Osteocyte (in vitro differentiated cells): ENCODE results near the gene EHMT2. TPM values are rescaled to one million over a fixed set of nuclear protein-coding genes. Genes with fewer than 3 reads are reported as not detected.
"Not testable (repeated sequence)": the region's sequence is repeated elsewhere in the genome, so short reads cannot be mapped to it uniquely, and the experiment has no call there.

ENCODE experiments used
- DNase-seq: peaks from one replicate; pipeline ENCODE4 v3.0.0; 2021; ENCODE audit warnings: mixed read lengths; ENCODE audit not compliant: unreplicated experiment; ENCODE audit errors: extremely low spot score
- H3K27ac Mint-ChIP-seq: one replicate; pipeline ENCODE4 v1.8.0; 2021; ENCODE audit warnings: mild to moderate bottlenecking, mixed read lengths; ENCODE audit not compliant: unreplicated experiment
- H3K27me3 Mint-ChIP-seq: one replicate; pipeline ENCODE4 v1.8.0; 2021; ENCODE audit warnings: mixed read lengths; ENCODE audit not compliant: unreplicated experiment
- H3K36me3 Mint-ChIP-seq: one replicate; pipeline ENCODE4 v1.8.0; 2021; ENCODE audit warnings: mixed read lengths; ENCODE audit not compliant: unreplicated experiment
- H3K4me1 Mint-ChIP-seq: one replicate; pipeline ENCODE4 v1.8.0; 2021; ENCODE audit warnings: mixed read lengths; ENCODE audit not compliant: unreplicated experiment
- H3K4me3 Mint-ChIP-seq: one replicate; pipeline ENCODE4 v1.8.0; 2021; ENCODE audit warnings: mild to moderate bottlenecking, moderate library complexity, mixed read lengths; ENCODE audit not compliant: unreplicated experiment
- H3K9me3 Mint-ChIP-seq: one replicate; pipeline ENCODE4 v1.8.0; 2021; ENCODE audit warnings: mixed read lengths; ENCODE audit not compliant: unreplicated experiment
- total RNA-seq: library from RNA; stranded (reverse); gene quantifications from 2 replicates; pipeline ENCODE4 v1.2.1, GENCODE V29; 2021
- TF ChIP-seq, protein P1 (sequence below): fragments of 200-600 bp; sonication (generic); IDR thresholded peaks from 2 replicates; pipeline ENCODE4 v1.5.0; 2021; ENCODE audit warnings: antibody characterized with exemption, mild to moderate bottlenecking, moderate library complexity

Gene EHMT2
- total RNA-seq, 1 donor from 2014 or later: 62.4 TPM

- Mint-ChIP-seq H3K4me1 (peaks cover 19% of the 10 kb centered on the region), H3K27ac (no peak overlapping the region), H3K4me3 (no peak overlapping the region), H3K36me3 (peaks cover 30% of the 10 kb centered on the region), H3K9me3 (no peaks in the 10 kb centered on the region), H3K27me3 (no peaks in the 10 kb centered on the region)
- TF ChIP-seq, protein P1, sequence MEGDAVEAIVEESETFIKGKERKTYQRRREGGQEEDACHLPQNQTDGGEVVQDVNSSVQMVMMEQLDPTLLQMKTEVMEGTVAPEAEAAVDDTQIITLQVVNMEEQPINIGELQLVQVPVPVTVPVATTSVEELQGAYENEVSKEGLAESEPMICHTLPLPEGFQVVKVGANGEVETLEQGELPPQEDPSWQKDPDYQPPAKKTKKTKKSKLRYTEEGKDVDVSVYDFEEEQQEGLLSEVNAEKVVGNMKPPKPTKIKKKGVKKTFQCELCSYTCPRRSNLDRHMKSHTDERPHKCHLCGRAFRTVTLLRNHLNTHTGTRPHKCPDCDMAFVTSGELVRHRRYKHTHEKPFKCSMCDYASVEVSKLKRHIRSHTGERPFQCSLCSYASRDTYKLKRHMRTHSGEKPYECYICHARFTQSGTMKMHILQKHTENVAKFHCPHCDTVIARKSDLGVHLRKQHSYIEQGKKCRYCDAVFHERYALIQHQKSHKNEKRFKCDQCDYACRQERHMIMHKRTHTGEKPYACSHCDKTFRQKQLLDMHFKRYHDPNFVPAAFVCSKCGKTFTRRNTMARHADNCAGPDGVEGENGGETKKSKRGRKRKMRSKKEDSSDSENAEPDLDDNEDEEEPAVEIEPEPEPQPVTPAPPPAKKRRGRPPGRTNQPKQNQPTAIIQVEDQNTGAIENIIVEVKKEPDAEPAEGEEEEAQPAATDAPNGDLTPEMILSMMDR: no peak
- DNase-seq: no peak
These were observed 37.1 kb downstream of the EHMT2 start for GRCh38 chr6:31860349-31860748.

- Mint-ChIP-seq H3K36me3 (peaks cover 30% of the 10 kb centered on the region), H3K4me3 (no peak overlapping the region), H3K27ac (no peak overlapping the region), H3K4me1 (peaks cover 19% of the 10 kb centered on the region), H3K27me3 (no peaks in the 10 kb centered on the region), H3K9me3 (no peaks in the 10 kb centered on the region)
- TF ChIP-seq, protein P1: no peak
- DNase-seq: no peak
These were observed 37.6 kb downstream of the EHMT2 start for GRCh38 chr6:31859923-31860322.

GRCh38 chr6:31858707-31859106 lies 38.8 kb downstream of the EHMT2 start:
- no peaks in the 10 kb centered on the region for H3K27me3 Mint-ChIP-seq
- no peak overlapping the region for H3K4me3 Mint-ChIP-seq
- peaks cover 15% of the 10 kb centered on the region for H3K4me1 Mint-ChIP-seq
- DNase-seq: no peak
- TF ChIP-seq, protein P1: no peak
- no peaks in the 10 kb centered on the region for H3K9me3 Mint-ChIP-seq
- peaks cover 30% of the 10 kb centered on the region for H3K36me3 Mint-ChIP-seq
- H3K27ac Mint-ChIP-seq: no peak overlapping the region

- H3K36me3 Mint-ChIP-seq: peaks cover 30% of the 10 kb centered on the region
- not testable (repeated sequence) for H3K4me3 Mint-ChIP-seq, H3K9me3 Mint-ChIP-seq, DNase-seq, H3K27me3 Mint-ChIP-seq, H3K27ac Mint-ChIP-seq
- H3K4me1 Mint-ChIP-seq: peaks cover 14% of the 10 kb centered on the region
These were observed 39.7 kb downstream of the EHMT2 start for GRCh38 chr6:31857774-31858173.

DNA sequence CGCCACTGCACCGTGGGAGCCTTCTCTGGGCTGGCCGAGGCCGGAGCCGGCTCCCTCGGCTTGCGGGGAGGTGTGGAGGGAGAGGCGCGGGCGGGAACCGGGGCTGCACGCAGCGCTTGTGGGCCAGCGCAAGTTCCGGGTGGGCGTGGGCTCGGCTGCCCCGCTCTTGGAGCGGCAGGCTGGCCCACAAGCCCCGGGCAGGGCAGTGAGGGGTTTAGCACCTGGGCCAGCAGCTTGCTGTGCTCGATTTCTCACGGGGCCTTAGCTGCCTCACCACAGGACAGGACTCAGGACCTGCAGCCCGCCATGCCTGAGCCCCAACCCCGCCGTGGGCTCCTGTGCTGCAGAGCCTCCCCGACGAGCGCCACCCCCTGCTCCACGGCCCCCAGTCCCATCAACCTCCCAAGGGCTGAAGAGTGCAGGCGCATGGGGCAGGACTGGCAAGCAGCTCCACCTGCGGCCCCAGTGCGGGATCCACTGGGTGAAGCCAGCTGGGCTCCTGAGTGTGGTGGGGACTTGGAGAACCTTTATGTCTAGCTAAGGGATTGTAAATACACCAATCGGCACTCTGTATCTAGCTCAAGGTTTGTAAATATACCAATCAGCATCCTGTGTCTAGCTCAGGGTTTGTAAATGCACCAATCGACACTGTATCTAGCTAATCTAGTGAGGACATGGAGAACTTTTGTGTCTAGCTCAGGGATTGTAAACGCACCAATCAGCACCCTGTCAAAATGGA lies 45.3 kb downstream of the EHMT2 start:
- not testable (repeated sequence) for H3K27me3 Mint-ChIP-seq, H3K27ac Mint-ChIP-seq, H3K4me3 Mint-ChIP-seq, H3K9me3 Mint-ChIP-seq, DNase-seq, H3K36me3 Mint-ChIP-seq, H3K4me1 Mint-ChIP-seq

GRCh38 chr6:31851485-31851832 lies 46.0 kb downstream of the EHMT2 start:
- Mint-ChIP-seq H3K4me3 (no peak overlapping the region), H3K4me1 (no peaks in the 10 kb centered on the region), H3K36me3 (peaks cover 1% of the 10 kb centered on the region), H3K27ac (no peak overlapping the region), H3K9me3 (peaks cover 5% of the 10 kb centered on the region), H3K27me3 (no peaks in the 10 kb centered on the region)
- TF ChIP-seq, protein P1: no peak
- no peak for DNase-seq
